Placental epithelial cell (primary cell): ENCODE results near the gene ESPN. TPM values are rescaled to one million over a fixed set of nuclear protein-coding genes. Genes with fewer than 3 reads are reported as not detected.

Experiments
- small RNA-seq: library from RNA; depleted of rRNA; stranded (forward); fragments of <200 nt; gene quantifications from one replicate; pipeline ENCODE3, GENCODE V24; 2012
- total RNA-seq: library from RNA; depleted of rRNA; stranded (reverse); fragments of >200 nt; gene quantifications from 2 replicates; pipeline ENCODE4 v1.2.3, GENCODE V29; 2012

ESPN gene, protein sequence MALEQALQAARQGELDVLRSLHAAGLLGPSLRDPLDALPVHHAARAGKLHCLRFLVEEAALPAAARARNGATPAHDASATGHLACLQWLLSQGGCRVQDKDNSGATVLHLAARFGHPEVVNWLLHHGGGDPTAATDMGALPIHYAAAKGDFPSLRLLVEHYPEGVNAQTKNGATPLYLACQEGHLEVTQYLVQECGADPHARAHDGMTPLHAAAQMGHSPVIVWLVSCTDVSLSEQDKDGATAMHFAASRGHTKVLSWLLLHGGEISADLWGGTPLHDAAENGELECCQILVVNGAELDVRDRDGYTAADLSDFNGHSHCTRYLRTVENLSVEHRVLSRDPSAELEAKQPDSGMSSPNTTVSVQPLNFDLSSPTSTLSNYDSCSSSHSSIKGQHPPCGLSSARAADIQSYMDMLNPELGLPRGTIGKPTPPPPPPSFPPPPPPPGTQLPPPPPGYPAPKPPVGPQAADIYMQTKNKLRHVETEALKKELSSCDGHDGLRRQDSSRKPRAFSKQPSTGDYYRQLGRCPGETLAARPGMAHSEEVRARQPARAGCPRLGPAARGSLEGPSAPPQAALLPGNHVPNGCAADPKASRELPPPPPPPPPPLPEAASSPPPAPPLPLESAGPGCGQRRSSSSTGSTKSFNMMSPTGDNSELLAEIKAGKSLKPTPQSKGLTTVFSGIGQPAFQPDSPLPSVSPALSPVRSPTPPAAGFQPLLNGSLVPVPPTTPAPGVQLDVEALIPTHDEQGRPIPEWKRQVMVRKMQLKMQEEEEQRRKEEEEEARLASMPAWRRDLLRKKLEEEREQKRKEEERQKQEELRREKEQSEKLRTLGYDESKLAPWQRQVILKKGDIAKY
- under 0.01 TPM in 1 of 2 replicates, not detected in the other for total RNA-seq

DNA sequence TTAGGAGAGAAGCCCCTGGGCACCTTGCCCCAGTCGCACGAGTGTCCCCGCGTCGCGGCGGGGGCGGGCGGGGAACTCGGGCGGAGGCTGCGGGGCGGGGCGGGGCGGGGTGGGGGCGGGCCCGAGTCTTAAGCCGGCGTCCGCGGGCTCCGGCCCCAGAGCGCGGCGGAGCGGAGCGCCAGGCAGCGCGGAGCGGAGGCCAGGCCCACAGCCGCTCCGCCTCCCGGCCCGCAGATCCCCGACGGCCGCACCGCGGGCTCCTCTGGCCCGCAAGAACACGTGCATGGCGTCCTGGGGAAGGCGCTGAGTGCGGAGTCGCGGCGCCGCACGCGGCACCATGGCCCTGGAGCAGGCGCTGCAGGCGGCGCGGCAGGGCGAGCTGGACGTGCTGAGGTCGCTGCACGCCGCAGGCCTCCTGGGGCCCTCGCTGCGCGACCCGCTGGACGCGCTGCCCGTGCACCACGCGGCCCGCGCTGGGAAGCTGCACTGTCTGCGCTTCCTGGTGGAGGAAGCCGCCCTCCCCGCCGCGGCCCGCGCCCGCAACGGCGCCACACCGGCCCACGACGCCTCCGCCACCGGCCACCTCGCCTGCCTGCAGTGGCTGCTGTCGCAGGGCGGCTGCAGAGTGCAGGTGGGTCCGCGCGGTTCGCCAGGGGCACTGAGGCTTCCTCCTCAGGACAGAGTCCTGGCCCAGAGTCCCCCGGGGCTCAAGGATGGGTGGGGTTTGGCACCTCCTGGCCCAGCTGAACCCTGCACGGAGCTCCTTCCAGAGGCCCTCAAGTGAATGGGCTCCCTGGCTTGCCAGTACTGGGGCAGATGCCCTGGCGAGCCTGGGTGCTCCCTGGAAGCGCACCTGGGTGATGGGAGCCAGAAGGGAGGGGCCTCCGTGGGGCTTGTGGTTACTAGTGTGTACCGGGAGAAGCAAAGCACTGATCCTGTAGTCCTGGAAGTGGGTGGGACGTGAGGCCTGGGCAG lies at the start of gene ESPN:
Gene ESPN (plus strand): TSS at position 158 of the 975 bp plus-strand sequence. CDS start 180 bp downstream, at position 338.

DNA sequence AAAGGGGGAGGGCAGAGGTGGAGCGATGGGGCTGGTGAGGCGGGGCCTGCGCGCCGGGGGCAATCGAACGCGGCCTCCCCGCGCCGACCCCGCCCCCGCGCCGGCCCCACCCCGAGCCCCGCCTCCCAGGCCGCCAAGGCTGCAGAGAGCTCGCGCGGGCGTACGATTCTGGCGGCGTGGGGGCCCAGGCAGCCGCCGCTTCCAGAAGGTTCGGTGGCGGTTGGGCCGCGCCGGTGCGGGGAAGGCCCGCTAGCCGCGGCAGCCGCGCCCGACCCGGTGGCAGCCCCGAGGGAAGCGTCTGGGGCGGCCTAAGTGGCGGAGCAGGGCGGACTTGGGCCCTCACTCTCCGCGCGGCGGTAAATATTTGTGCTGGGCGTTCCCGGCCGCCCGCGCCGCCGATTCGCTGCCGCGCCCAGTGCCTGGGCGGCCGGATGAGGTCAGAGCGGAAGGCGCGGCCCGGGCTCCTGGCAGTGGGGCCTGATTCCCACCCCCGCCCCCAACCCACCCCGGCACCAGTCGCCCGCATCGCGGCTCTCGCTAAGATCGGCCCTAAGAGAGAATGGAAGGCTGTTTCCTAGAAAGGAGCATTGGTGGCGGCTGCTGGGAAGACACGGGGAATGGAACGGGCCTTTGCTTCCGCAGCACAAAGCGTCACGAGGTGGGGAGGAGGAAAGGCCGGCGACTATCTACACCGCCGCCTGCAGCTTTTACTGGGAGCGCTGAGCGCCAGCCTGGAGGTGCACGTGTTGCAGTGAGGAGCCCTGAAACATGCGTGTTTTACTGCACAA lies 31.0 kb upstream of the ESPN start, which contains the start of gene ACOT7:
Gene ACOT7 (minus strand): TSS at position 368 of the 788 bp plus-strand sequence. CDS start 368 bp downstream, outside the sequence.

DNA sequence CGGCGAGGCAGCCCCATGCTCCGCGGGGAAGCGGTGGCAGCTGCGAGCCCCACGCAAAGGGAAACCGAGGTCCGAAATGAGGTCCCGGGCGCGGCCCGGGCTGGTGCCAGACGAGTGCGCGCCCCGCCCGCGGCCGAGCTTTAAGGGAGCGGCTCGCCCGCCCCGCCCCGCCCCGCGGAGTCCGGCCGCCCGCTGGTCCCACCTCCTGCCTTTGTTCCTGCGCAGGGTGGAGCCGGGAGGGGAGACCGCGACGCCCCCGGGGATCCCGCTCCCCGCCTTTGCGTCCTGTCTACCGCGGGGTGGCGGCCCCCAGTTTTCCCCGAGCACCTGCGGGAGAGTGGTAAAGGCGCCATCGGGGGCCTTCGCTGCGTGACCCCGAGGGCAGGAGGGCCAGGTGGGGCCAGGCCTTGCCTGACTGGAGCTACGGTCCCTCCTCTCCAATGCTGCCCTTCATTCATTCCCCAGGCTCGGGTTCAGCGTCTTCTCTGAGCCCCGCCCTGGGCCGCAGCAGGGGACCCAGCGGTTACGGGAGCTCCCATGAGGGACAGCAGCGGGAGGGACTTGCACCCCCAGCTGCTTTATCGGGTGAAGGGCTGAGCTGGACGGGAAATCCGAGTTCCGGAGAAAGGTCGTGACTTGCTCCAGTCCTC lies 4.6 kb upstream of the ESPN start, which contains the start of gene HES2:
Gene HES2 (minus strand): TSS at position 116 of the 650 bp plus-strand sequence. CDS start 99 bp downstream, at position 17.

DNA sequence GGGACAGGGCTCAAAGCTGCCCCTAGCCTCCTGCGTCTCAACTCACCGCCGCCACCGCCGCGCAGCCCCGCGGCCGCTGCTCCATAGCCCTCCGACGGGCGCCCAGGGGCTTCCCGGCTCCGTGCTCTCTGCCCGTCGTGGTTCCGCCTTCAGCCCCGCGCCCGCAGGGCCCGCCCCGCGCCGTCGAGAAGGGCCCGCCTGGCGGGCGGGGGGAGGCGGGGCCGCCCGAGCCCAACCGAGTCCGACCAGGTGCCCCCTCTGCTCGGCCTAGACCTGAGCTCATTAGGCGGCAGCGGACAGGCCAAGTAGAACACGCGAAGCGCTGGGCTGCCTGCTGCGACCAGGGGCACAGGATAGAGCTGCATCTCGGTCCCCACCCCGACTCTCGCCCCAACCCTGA lies 41.4 kb downstream of the ESPN start, which contains the start of gene TNFRSF25:
Gene TNFRSF25 (minus strand): TSS at position 151 of the 400 bp plus-strand sequence. CDS start 66 bp downstream, at position 85.

DNA sequence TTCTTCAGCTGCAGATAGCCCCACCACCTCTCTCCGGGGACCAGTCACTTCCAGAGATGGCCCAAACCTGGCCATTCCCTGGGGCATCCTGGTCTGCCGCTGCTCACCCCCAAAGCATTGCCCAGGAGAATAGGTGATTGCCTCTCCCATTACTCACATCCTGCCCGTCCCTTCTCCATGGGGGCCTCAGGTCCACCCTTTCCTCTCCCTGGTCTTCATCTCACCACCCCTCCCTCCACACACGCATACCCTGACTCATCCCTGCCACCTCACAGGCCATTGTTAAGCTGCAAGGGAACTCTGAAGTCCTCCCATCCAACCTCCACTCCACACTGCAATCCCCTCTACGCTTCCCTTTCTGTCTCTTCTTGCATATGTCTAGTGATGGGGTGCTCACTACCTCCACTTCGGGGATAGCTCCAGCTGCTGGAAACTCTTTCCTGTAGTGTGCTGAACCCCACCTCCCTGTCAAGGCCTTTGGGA lies 66.9 kb downstream of the ESPN start, which contains the start of gene PLEKHG5:
Gene PLEKHG5 (minus strand): TSS at position 188 of the 483 bp plus-strand sequence. CDS start 14,096 bp downstream, outside the sequence.

Small RNA genes within 50 kb of the gene (small RNA-seq; reads per million reads assigned to genes)
- gene MIR4252: not detected

Other genes starting within 250 kb of the ESPN start
- under 0.01 TPM in 1 of 2 replicates, not detected in the other for gene CHD5, start 244.5 kb upstream of the ESPN start, total RNA-seq
- gene RPL22, start 225.2 kb upstream of the ESPN start, total RNA-seq: 66.9 and 120 TPM in 2 replicates
- gene RNF207, start 218.7 kb upstream of the ESPN start, total RNA-seq: 13.6 and 26.7 TPM in 2 replicates
- gene ICMT, start 188.8 kb upstream of the ESPN start, total RNA-seq: 29.1 and 57.9 TPM in 2 replicates
- gene HES3, start 180.6 kb upstream of the ESPN start, total RNA-seq: not detected in 2 replicates
- gene GPR153, start 163.7 kb upstream of the ESPN start, total RNA-seq: 0.87 and 2.0 TPM in 2 replicates
- gene ACOT7, start 31.0 kb upstream of the ESPN start, total RNA-seq: 10.6 and 42.9 TPM in 2 replicates
- 4.3 and 9.0 TPM in 2 replicates for gene HES2, start 4.9 kb upstream of the ESPN start, total RNA-seq
- gene TNFRSF25, start 41.4 kb downstream of the ESPN start, total RNA-seq: 2.9 and 13.3 TPM in 2 replicates
- 14.2 and 22.8 TPM in 2 replicates for gene PLEKHG5, start 66.9 kb downstream of the ESPN start, total RNA-seq
- 21.6 and 31.7 TPM in 2 replicates for gene NOL9, start 129.7 kb downstream of the ESPN start, total RNA-seq
- under 0.01 TPM in 1 of 2 replicates, not detected in the other for gene TAS1R1, start 130.5 kb downstream of the ESPN start, total RNA-seq
- 20.3 and 20.8 TPM in 2 replicates for gene ZBTB48, start 155.2 kb downstream of the ESPN start, total RNA-seq
- gene KLHL21, start 178.1 kb downstream of the ESPN start, total RNA-seq: 34.2 and 41.5 TPM in 2 replicates
- 19.3 and 23.6 TPM in 2 replicates for gene PHF13, start 189.0 kb downstream of the ESPN start, total RNA-seq
- 11.8 and 18.5 TPM in 2 replicates for gene THAP3, start 200.1 kb downstream of the ESPN start, total RNA-seq